Sigmoid colon (tissue), 4 donors: Measurements from ENCODE around the gene NRG2.

Source experiments
- EP300 ChIP-seq, 4 donors: sonication (generic); formaldehyde crosslinking; IDR thresholded peaks; one replicate each; pipeline ENCODE4 v1.6.1; 2017; ENCODE audit warnings: antibody characterized with exemption in 4 of 4
- POLR2AphosphoS5 ChIP-seq, 4 donors: sonication (generic); formaldehyde crosslinking; IDR thresholded peaks; one replicate each; pipeline ENCODE4 v1.6.1; 2017; ENCODE audit warnings: antibody characterized with exemption in 4 of 4
- TF ChIP-seq, protein P1 (sequence below), 4 experiments: fragments of 450-650 bp in 3 of 4; fragments of 200-600 bp in 1 of 4; IDR thresholded peaks; one replicate each; pipeline ENCODE4 v1.5.1; 2016 to 2019; ENCODE audit warnings: antibody characterized with exemption in 4 of 4, mild to moderate bottlenecking in 3 of 4, moderate library complexity in 2 of 4

DNA sequence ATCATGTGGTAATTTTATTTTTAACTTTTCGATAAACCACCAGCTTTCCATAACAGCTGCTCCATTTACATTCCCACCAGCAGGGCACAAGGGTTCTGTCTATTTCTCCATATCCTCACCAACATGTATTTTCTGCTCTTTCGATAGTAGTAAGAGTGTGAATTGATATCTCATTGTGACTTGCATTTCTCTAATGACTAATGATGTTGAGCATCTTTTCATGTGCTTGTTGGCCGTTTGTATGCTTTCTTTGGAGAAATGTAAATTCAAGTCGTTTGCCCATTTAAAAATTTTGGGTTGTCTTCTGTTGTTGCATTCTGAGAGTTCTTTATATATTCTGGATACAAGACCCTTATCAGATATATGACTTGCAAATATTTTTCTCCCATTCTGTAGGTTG lies 201.6 kb downstream of the NRG2 start:
- TF ChIP-seq, protein P1, sequence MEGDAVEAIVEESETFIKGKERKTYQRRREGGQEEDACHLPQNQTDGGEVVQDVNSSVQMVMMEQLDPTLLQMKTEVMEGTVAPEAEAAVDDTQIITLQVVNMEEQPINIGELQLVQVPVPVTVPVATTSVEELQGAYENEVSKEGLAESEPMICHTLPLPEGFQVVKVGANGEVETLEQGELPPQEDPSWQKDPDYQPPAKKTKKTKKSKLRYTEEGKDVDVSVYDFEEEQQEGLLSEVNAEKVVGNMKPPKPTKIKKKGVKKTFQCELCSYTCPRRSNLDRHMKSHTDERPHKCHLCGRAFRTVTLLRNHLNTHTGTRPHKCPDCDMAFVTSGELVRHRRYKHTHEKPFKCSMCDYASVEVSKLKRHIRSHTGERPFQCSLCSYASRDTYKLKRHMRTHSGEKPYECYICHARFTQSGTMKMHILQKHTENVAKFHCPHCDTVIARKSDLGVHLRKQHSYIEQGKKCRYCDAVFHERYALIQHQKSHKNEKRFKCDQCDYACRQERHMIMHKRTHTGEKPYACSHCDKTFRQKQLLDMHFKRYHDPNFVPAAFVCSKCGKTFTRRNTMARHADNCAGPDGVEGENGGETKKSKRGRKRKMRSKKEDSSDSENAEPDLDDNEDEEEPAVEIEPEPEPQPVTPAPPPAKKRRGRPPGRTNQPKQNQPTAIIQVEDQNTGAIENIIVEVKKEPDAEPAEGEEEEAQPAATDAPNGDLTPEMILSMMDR (IDR thresholded peaks at IDR 0.05): no peak
- TF ChIP-seq POLR2AphosphoS5 (IDR thresholded peaks at IDR 0.05): no peak
- TF ChIP-seq EP300 (IDR thresholded peaks at IDR 0.05): no peak
